ENCODE measurements around the gene RSAD2. TPM values are rescaled to one million over a fixed set of nuclear protein-coding genes. Genes with fewer than 3 reads are reported as not detected.

RSAD2 gene
- total and polyA plus RNA-seq, 2 experiments from 2014 or later: 0.10 TPM; not detected in 1

GRCh38 chr2:6905668-6906067 lies 28.1 kb downstream of the RSAD2 start:
- TF ChIP-seq CTCF (conservative IDR thresholded peaks at IDR 0.05; ENCODE audit: low read depth in 2 of 2): no peak
- no peak for TF ChIP-seq ZNF114 (CRISPR knock-in tag; IDR thresholded peaks at IDR 0.05)
- TF ChIP-seq ZNF462 (CRISPR knock-in tag; IDR thresholded peaks at IDR 0.05): no peak
- no peak for TF ChIP-seq STAT1 (IDR thresholded peaks at IDR 0.05; ENCODE audit: unreplicated experiment)
- H3K4me1 Mint-ChIP-seq: no peaks in the 10 kb centered on the region
- no peak overlapping the region for H3K4me3 Mint-ChIP-seq
- Histone ChIP-seq H3K4me3 (no peak overlapping the region), H3K4me2 (no peak overlapping the region), H3F3A (replicated peaks; ENCODE audit: low read depth) (no peaks in the 10 kb centered on the region), H3K27me3 (ENCODE audit: insufficient read depth) (no peaks in the 10 kb centered on the region), H3K4me1 (ENCODE audit: insufficient read depth) (no peaks in the 10 kb centered on the region), H2AFZ (no peak overlapping the region), H3K9me2 (ENCODE audit: insufficient read depth) (0 out of 2 replicates have a peak, but pooled peaks cover 3% of the 10 kb centered on the region), H3K27ac (ENCODE audit: low read depth) (no peak overlapping the region), H4K20me1 (replicated peaks; ENCODE audit: insufficient read depth) (no peaks in the 10 kb centered on the region), H3K79me2 (replicated peaks; ENCODE audit: insufficient read depth) (no peaks in the 10 kb centered on the region), H3K36me3 (ENCODE audit: insufficient read depth) (no peaks in the 10 kb centered on the region)
- ATAC-seq (no peak), DNase-seq (ENCODE audit: low spot score) (no peak)
- H3K36me3 Mint-ChIP-seq (ENCODE audit: low read depth): no peaks in the 10 kb centered on the region
- H3K27ac Mint-ChIP-seq: no peak overlapping the region
- peaks cover 20% of the 10 kb centered on the region; the same call in 2 of the 3 replicates for H3K9me3 Mint-ChIP-seq
- H3K27me3 Mint-ChIP-seq (ENCODE audit: insufficient read depth, low read depth, poor library complexity): no peaks in the 10 kb centered on the region
